SK-N-SH (cell line): ENCODE data around the gene KIAA0232. TPM values are rescaled to one million over a fixed set of nuclear protein-coding genes. Genes with fewer than 3 reads are reported as not detected.
A peak's percentile ranks its signal among the peaks of the same experiment; 100 is the strongest.

Experiments used
- CTCF ChIA-PET: fragments of 300-600, 350-600 bp; formaldehyde crosslinking; extraction: SDS; loops from one replicate; lab custom pipeline; 2021; lab: Yijun Ruan, JAX
- POLR2A ChIA-PET: fragments of 350-600 bp; sonication (Branson Sonifier 250); formaldehyde crosslinking; extraction: SDS; loops from one replicate; lab custom pipeline; 2020; ENCODE audit warnings: antibody characterized with exemption, inconsistent platforms; lab: Yijun Ruan, JAX
- DNase-seq: peaks from one replicate; pipeline ENCODE4 v3.0.0; 2012
- H2AFZ ChIP-seq: fragments of 200-600 bp; sonication (generic); 2 replicates; pipeline ENCODE4 v1.8.1; 2016; ENCODE audit warnings: antibody characterized with exemption, mild to moderate bottlenecking, low read depth
- H3F3A ChIP-seq: fragments of 200-600 bp; sonication (generic); replicated peaks from 2 replicates; pipeline ENCODE3; 2016; ENCODE audit warnings: antibody characterized with exemption, mild to moderate bottlenecking; ENCODE audit not compliant: insufficient read depth
- H3K27ac ChIP-seq, 2 experiments: fragments of 200-500 bp in 1 of 2; fragments of 200-600 bp in 1 of 2; sonication (Bioruptor generic) in 1 of 2; sonication (generic), shearing (Covaris generic) in 1 of 2; 2 replicates each; pipeline versions ENCODE4 v1.5.1 to v1.6.1; 2014 to 2016; ENCODE audit warnings: low read depth in 2 of 2, inconsistent platforms in 1 of 2, low read length in 1 of 2, mild to moderate bottlenecking in 1 of 2, mixed read lengths in 1 of 2
- H3K27me3 ChIP-seq: fragments of 200-600 bp; sonication (generic), shearing (Covaris generic); 2 replicates; pipeline ENCODE4 v1.6.1; 2016; ENCODE audit warnings: mixed run types; ENCODE audit not compliant: insufficient read depth
- H3K36me3 ChIP-seq, 2 experiments: fragments of 200-500 bp in 1 of 2; fragments of 200-600 bp in 1 of 2; sonication (Bioruptor generic) in 1 of 2; sonication (generic) in 1 of 2; replicated peaks in 1 of 2; 2 replicates each; pipeline versions ENCODE3 to v1.5.1; 2014 to 2016; ENCODE audit warnings: low read length in 1 of 2, mild to moderate bottlenecking in 1 of 2; ENCODE audit not compliant: insufficient read depth in 2 of 2, control insufficient read depth in 1 of 2
- H3K4me1 ChIP-seq, 2 experiments: fragments of 200-500 bp in 1 of 2; fragments of 200-600 bp in 1 of 2; sonication (Bioruptor generic) in 1 of 2; sonication (generic), shearing (Covaris generic) in 1 of 2; 2 replicates each; pipeline versions ENCODE4 v1.5.1 to v1.6.1; 2014 to 2016; ENCODE audit warnings: low read depth in 1 of 2, low read length in 1 of 2, mixed run types in 1 of 2; ENCODE audit not compliant: insufficient read depth in 2 of 2, control insufficient read depth in 1 of 2
- H3K4me2 ChIP-seq: fragments of 200-600 bp; sonication (generic), shearing (Covaris generic); 2 replicates; pipeline ENCODE4 v1.6.1; 2017; ENCODE audit warnings: mixed run types
- H3K4me3 ChIP-seq, 2 experiments: fragments of 200-500 bp in 1 of 2; fragments of 200-600 bp in 1 of 2; sonication (Bioruptor generic) in 1 of 2; sonication (generic), shearing (Covaris generic) in 1 of 2; 2 replicates each; pipeline versions ENCODE4 v1.5.1 to v1.8.1; 2014 to 2016; ENCODE audit warnings: low read depth in 2 of 2, inconsistent platforms in 1 of 2, low read length in 1 of 2, mild to moderate bottlenecking in 1 of 2, mixed read lengths in 1 of 2, moderate library complexity in 1 of 2
- H3K79me2 ChIP-seq: fragments of 200-600 bp; sonication (generic); 2 replicates; pipeline ENCODE4 v1.8.1; 2017; ENCODE audit warnings: mild to moderate bottlenecking; ENCODE audit not compliant: insufficient read depth
- H3K9ac ChIP-seq: fragments of 200-600 bp; sonication (generic); 2 replicates; pipeline ENCODE4 v1.6.1; 2017; ENCODE audit warnings: mixed run types
- H3K9me2 ChIP-seq: fragments of 200-600 bp; sonication (generic); 2 replicates; pipeline ENCODE4 v1.6.1; 2017; ENCODE audit warnings: mixed run types
- H3K9me3 ChIP-seq: fragments of 200-600 bp; sonication (generic); 2 replicates; pipeline ENCODE4 v1.6.1; 2017; ENCODE audit warnings: mixed run types, mild to moderate bottlenecking, moderate library complexity
- H4K20me1 ChIP-seq: fragments of 200-600 bp; sonication (generic); 2 replicates; pipeline ENCODE4 v1.6.1; 2017; ENCODE audit warnings: mild to moderate bottlenecking, mixed run types; ENCODE audit not compliant: insufficient read depth
- EP300 ChIP-seq, 2 experiments: IDR thresholded peaks; 2 replicates each; pipeline versions ENCODE4 v1.4.0 to v1.6.1; 2012; ENCODE audit warnings: borderline replicate concordance in 1 of 2, low read depth in 1 of 2, low read length in 1 of 2
- EZH2phosphoT487 ChIP-seq: fragments of 200-600 bp; sonication (generic); IDR thresholded peaks from 2 replicates; pipeline ENCODE4 v1.6.1; 2017; ENCODE audit warnings: low read depth, mixed run types, mild to moderate bottlenecking, antibody characterized with exemption, moderate library complexity, borderline replicate concordance
- FOSL2 ChIP-seq: IDR thresholded peaks from 2 replicates; pipeline ENCODE4 v1.4.0; 2012; ENCODE audit warnings: low read depth, mild to moderate bottlenecking, moderate library complexity, borderline replicate concordance
- FOXJ3 ChIP-seq: sonication (generic); formaldehyde crosslinking; IDR thresholded peaks from 2 replicates; pipeline ENCODE4 v1.5.1; 2020; ENCODE audit warnings: mild to moderate bottlenecking, missing genetic modification reagents
- FOXM1 ChIP-seq: IDR thresholded peaks from 2 replicates; pipeline ENCODE4 v1.4.0; 2012; ENCODE audit warnings: low read depth, mild to moderate bottlenecking
- GATA2 ChIP-seq: sonication (generic); formaldehyde crosslinking; IDR thresholded peaks from 2 replicates; pipeline ENCODE4 v1.5.0; 2020; ENCODE audit warnings: mild to moderate bottlenecking, missing genetic modification reagents
- RAD21 ChIP-seq: IDR thresholded peaks from 2 replicates; pipeline ENCODE4 v1.6.1; 2012; ENCODE audit warnings: mild to moderate bottlenecking, low read length
- RFX5 ChIP-seq: IDR thresholded peaks from 2 replicates; pipeline ENCODE4 v1.6.1; 2012; ENCODE audit warnings: mild to moderate bottlenecking, improper control_type of control experiment, low read length
- SIN3A ChIP-seq: IDR thresholded peaks from 2 replicates; pipeline ENCODE4 v1.6.1; 2012; ENCODE audit warnings: low read depth, mild to moderate bottlenecking, low read length, moderate library complexity, borderline replicate concordance
- SMC3 ChIP-seq: IDR thresholded peaks from 2 replicates; pipeline ENCODE4 v1.6.1; 2012; ENCODE audit warnings: low read depth, low read length, improper control_type of control experiment
- TEAD4 ChIP-seq: IDR thresholded peaks from 2 replicates; pipeline ENCODE4 v1.4.0; 2012; ENCODE audit warnings: mild to moderate bottlenecking, borderline replicate concordance; ENCODE audit not compliant: insufficient read depth
- YY1 ChIP-seq: IDR thresholded peaks from 2 replicates; pipeline ENCODE4 v1.4.0; 2012; ENCODE audit warnings: low read depth, mild to moderate bottlenecking
- WGBS: methylation state at CpG from one replicate; pipeline ENCODE4 v1.1.6; 2017; ENCODE audit warnings: low lambda C conversion rate; 5-methylcytosine and 5-hydroxymethylcytosine counted together
- polyA plus RNA-seq, 3 experiments: library from polyadenylated mRNA; depleted of rRNA; stranded (reverse); fragments of >200 nt; gene quantifications; 2 replicates each; pipeline ENCODE4 v1.2.3, GENCODE V29; 2012
- TF ChIP-seq, protein P1 (sequence below): IDR thresholded peaks from 2 replicates; pipeline ENCODE4 v1.6.1; 2012; ENCODE audit warnings: mild to moderate bottlenecking, low read depth, low read length, moderate library complexity
- TF ChIP-seq, protein P2 (sequence below): IDR thresholded peaks from 2 replicates; pipeline ENCODE4; 2012
- TF ChIP-seq, protein P3 (sequence below): IDR thresholded peaks from 2 replicates; pipeline ENCODE4 v1.4.0; 2012; ENCODE audit warnings: low read depth, borderline replicate concordance
- TF ChIP-seq, protein P4 (sequence below): fragments of 150-350 bp; IDR thresholded peaks from 2 replicates; pipeline ENCODE4 v1.6.1; 2016; ENCODE audit warnings: mild to moderate bottlenecking, low read depth, low read length

KIAA0232 gene
- polyA plus RNA-seq, 1 of the 3 experiments (the other 2 are of a cell fraction) = 5.7 TPM

DNA sequence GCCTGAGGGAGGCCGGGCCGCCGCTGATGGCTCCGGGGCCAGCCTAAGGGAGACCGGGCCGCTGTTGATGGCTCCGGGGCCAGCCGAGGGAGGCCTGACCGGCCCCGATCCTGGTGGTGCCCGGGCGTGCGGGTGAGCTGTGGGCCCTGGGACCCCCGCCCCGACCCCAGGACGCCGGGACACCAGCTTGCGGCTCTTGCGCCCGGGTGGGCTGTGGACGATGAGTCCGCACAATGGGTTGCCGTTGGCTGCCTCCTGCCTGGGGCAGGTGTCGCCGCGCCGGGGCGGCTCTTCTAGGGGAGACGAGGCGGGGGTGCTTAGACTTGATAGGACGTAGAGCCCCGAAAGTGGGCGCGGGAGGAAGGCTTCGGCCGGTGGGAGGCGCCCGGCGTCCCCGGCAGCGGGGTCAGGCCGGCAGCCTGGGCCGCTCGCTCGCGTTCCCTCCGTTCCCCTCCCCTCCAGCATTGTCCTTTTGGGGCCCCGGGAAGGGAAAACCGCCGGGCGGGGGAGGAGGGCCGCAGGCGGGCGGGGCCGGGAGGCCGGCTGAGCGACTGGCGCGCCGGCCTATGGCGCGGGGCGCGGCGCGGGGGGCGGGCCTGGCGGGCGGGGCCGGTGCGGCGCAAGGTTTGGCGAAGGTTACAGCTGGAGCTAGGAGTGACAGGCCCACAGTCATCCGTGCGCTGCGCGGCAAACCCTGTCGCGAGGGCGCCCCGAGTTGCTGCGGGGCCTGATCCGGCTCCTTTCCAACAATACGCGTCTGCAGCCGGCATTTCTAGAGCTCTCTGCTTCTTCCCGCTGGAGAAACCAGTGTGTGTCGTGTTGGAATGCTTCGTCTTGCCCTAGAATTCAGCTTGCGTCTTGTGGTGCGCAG is 819 bp downstream of the KIAA0232 start (continued):
- TF ChIP-seq, protein P1, sequence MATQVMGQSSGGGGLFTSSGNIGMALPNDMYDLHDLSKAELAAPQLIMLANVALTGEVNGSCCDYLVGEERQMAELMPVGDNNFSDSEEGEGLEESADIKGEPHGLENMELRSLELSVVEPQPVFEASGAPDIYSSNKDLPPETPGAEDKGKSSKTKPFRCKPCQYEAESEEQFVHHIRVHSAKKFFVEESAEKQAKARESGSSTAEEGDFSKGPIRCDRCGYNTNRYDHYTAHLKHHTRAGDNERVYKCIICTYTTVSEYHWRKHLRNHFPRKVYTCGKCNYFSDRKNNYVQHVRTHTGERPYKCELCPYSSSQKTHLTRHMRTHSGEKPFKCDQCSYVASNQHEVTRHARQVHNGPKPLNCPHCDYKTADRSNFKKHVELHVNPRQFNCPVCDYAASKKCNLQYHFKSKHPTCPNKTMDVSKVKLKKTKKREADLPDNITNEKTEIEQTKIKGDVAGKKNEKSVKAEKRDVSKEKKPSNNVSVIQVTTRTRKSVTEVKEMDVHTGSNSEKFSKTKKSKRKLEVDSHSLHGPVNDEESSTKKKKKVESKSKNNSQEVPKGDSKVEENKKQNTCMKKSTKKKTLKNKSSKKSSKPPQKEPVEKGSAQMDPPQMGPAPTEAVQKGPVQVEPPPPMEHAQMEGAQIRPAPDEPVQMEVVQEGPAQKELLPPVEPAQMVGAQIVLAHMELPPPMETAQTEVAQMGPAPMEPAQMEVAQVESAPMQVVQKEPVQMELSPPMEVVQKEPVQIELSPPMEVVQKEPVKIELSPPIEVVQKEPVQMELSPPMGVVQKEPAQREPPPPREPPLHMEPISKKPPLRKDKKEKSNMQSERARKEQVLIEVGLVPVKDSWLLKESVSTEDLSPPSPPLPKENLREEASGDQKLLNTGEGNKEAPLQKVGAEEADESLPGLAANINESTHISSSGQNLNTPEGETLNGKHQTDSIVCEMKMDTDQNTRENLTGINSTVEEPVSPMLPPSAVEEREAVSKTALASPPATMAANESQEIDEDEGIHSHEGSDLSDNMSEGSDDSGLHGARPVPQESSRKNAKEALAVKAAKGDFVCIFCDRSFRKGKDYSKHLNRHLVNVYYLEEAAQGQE = peak; percentile 39; the same call in 1 of the 2 replicates
- TF ChIP-seq, protein P2, sequence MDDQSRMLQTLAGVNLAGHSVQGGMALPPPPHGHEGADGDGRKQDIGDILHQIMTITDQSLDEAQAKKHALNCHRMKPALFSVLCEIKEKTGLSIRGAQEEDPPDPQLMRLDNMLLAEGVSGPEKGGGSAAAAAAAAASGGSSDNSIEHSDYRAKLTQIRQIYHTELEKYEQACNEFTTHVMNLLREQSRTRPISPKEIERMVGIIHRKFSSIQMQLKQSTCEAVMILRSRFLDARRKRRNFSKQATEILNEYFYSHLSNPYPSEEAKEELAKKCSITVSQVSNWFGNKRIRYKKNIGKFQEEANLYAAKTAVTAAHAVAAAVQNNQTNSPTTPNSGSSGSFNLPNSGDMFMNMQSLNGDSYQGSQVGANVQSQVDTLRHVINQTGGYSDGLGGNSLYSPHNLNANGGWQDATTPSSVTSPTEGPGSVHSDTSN = peak; percentile 94
- TF ChIP-seq, protein P3, sequence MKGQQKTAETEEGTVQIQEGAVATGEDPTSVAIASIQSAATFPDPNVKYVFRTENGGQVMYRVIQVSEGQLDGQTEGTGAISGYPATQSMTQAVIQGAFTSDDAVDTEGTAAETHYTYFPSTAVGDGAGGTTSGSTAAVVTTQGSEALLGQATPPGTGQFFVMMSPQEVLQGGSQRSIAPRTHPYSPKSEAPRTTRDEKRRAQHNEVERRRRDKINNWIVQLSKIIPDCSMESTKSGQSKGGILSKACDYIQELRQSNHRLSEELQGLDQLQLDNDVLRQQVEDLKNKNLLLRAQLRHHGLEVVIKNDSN = no peak
- TF ChIP-seq SIN3A (peak; percentile 81; the same call in 1 of the 2 replicates), FOXJ3 (CRISPR knock-in tag) (no peak), YY1 (no peak), EZH2phosphoT487 (no peak), SMC3 (0 out of 2 replicates have a peak, but pooled peaks have one; percentile 0)
- TF ChIP-seq, protein P4, sequence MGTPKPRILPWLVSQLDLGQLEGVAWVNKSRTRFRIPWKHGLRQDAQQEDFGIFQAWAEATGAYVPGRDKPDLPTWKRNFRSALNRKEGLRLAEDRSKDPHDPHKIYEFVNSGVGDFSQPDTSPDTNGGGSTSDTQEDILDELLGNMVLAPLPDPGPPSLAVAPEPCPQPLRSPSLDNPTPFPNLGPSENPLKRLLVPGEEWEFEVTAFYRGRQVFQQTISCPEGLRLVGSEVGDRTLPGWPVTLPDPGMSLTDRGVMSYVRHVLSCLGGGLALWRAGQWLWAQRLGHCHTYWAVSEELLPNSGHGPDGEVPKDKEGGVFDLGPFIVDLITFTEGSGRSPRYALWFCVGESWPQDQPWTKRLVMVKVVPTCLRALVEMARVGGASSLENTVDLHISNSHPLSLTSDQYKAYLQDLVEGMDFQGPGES = no peak

DNA sequence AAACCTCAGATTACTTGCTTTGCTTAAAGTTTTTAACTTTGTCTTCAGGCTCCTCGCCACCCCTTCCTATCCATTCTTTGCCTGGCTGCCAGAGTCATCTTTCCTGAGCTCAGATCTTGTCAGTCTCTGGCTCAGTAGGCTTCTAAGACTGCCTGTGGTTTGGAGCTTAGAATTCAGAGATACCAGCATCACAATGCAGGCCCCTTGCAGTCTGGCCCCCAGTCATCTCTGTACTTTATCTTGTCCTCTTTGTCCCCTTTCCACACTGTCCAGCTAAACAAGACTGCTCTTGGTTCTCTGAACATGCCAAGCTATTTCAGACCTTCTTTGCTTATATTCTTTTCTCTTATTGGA is 3.0 kb downstream of the KIAA0232 start:
- Histone ChIP-seq H3K27me3 (no peaks in the 10 kb centered on the region), H3K9me3 (no peaks in the 10 kb centered on the region), H3K79me2 (peaks cover 74% of the 10 kb centered on the region), H3K27ac (no peak overlapping the region), H3K9me2 (no peaks in the 10 kb centered on the region), H2AFZ (no peak overlapping the region), H3K4me1 (peaks cover 0 to 9% of the 10 kb centered on the region in 2 experiments; a peak in 2 of 4 replicates), H3K36me3 (peaks cover 0 to 7% of the 10 kb centered on the region in 2 experiments), H3K9ac (no peak overlapping the region), H3K4me3 (0 out of 4 replicates have a peak overlapping the region, but pooled peaks of 1 of the 2 experiments have one; percentile 1), H3K4me2 (no peak overlapping the region), H4K20me1 (peaks cover 66% of the 10 kb centered on the region), H3F3A (peaks cover 4% of the 10 kb centered on the region)
- ChIA-PET POLR2A (no interaction called here), CTCF (no interaction called here)
- WGBS = 100% methylated on average over 1 of the region's 1 CpG
- TF ChIP-seq RAD21 = no peak
- TF ChIP-seq FOSL2 = no peak
- no peak for TF ChIP-seq EP300 (IDR thresholded peaks at IDR 0.05; ENCODE audit: borderline replicate concordance in 1 of 2, low read depth in 1 of 2, low read length in 1 of 2)
- TF ChIP-seq GATA2 (CRISPR knock-in tag) = no peak
- no peak for TF ChIP-seq TEAD4
- no peak for TF ChIP-seq RFX5
- TF ChIP-seq, protein P2 = no peak
- no peak for TF ChIP-seq YY1
- TF ChIP-seq FOXM1 = no peak
- TF ChIP-seq, protein P4 = no peak
- no peak for DNase-seq
